Measurements from ENCODE around the gene IFTAP. TPM values are rescaled to one million over a fixed set of nuclear protein-coding genes. Genes with fewer than 3 reads are reported as not detected.
A peak's percentile ranks its signal among the peaks of the same experiment; 100 is the strongest.

Gene IFTAP
- total and polyA plus RNA-seq, 10 of the 15 experiments (the other 5 are each of a cell fraction or from before 2014, with no cell fraction given) = 0.32 to 1.0 (median 0.63) TPM; not detected in 2

DNA sequence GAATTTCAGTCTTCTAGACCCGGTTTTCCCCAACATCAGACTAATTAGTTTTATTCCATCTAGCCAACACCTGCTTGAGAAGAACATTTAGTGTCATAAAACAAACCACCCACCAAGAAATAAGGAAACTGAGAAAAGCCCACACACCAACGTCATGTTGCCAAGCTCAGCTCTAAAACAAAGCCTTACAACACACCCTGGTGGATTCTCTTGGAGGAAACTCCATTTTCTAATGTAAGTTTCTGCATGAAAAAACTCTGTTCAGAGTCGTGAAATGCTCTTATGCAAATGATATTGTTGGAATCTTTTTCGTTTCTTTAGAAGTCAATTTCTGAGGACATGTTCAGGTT, 108.7 kb downstream of the IFTAP start:
- WGBS (ENCODE audit: insufficient coverage, insufficient replicate concordance, low lambda C conversion rate, missing lambda C conversion rate) = 0% methylated on average over 4 of the region's 4 CpGs
- RAD21 ChIA-PET (ENCODE audit: unreplicated experiment) = interaction anchor here (0.7 to 3.6 kb wide), 7 partner anchors 25 to 139 kb away, joined by 3 to 59 read pairs (median 6); no protein-coding TSS in a partner anchor
- SMC1A ChIA-PET (ENCODE audit: uncharacterized antibody, unreplicated experiment) = interaction anchor here (0.9 to 3.9 kb wide), 10 partner anchors 8 to 139 kb away, joined by 3 to 66 read pairs (median 4); no protein-coding TSS in a partner anchor
- peaks cover 5% of the 10 kb centered on the region; the same call in 1 of the 2 replicates for H3K4me1 ChIP-seq (ENCODE audit: control insufficient read depth, insufficient read depth, low read length)
- no peak overlapping the region for H3K9ac ChIP-seq (ENCODE audit: control insufficient read depth, insufficient read depth, low read length)
- H3K27me3 ChIP-seq (replicated peaks in 1 of 2; ENCODE audit: control insufficient read depth in 2 of 2, insufficient read depth in 2 of 2, low read length in 1 of 2) = no peaks in the 10 kb centered on the region
- H2AFZ ChIP-seq (ENCODE audit: control insufficient read depth, low read depth, low read length) = peak overlapping the region; percentile 36
- H4K20me1 ChIP-seq (ENCODE audit: control insufficient read depth, insufficient read depth) = no peaks in the 10 kb centered on the region
- CTCF ChIA-PET = interaction anchor here (0.6 to 7.2 kb wide), 16 partner anchors 8 to 411 kb away, joined by 3 to 197 read pairs (median 4); no protein-coding TSS in a partner anchor
- no peaks in the 10 kb centered on the region for H3K36me3 ChIP-seq (ENCODE audit: control insufficient read depth in 2 of 2, insufficient read depth in 2 of 2, low read length in 1 of 2)
- H3K79me2 ChIP-seq (ENCODE audit: control insufficient read depth, insufficient read depth, low read length) = no peaks in the 10 kb centered on the region
- intact Hi-C loops (cut with micrococcal nuclease; ENCODE audit: unreplicated experiment) = loop anchor here (2.0 kb wide), 1 partner anchor 116 kb away; no protein-coding TSS in a partner anchor
- POLR2A ChIA-PET = no interaction called here
- in situ Hi-C loops (cut with MboI) = no loop called here
- no TSS peak for BruUV-seq (replicated peaks)
- FAIRE-seq = no peak
- DNase-seq (ENCODE audit: low read depth, low spot score) = no peak
- no peaks in the 10 kb centered on the region for H3K9me3 ChIP-seq (replicated peaks; ENCODE audit: control insufficient read depth, insufficient read depth, low read length)
- peak; percentile 82 for ATAC-seq
- H3K4me3 ChIP-seq = no peak overlapping the region
- H3K4me2 ChIP-seq (ENCODE audit: control insufficient read depth, insufficient read depth) = peak overlapping the region; percentile 51; the same call in 1 of the 2 replicates
- H3K27ac ChIP-seq (ENCODE audit: control insufficient read depth, insufficient read depth) = no peak overlapping the region
- TF ChIP-seq TCF12 (IDR thresholded peaks at IDR 0.05; ENCODE audit: low read depth, low read length) (0 out of 2 replicates have a peak, but pooled peaks have one; percentile 54), NFXL1 (IDR thresholded peaks at IDR 0.05; ENCODE audit: borderline replicate concordance) (no peak), CHD2 (IDR thresholded peaks at IDR 0.05; ENCODE audit: borderline replicate concordance, low read depth, low read length) (0 out of 2 replicates have a peak, but pooled peaks have one; percentile 23), BCL11A (IDR thresholded peaks at IDR 0.05; ENCODE audit: low read depth, low read length) (peak; percentile 70), PRDM15 (CRISPR knock-in tag; IDR thresholded peaks at IDR 0.05) (no peak), JUNB (IDR thresholded peaks at IDR 0.05) (0 out of 2 replicates have a peak, but pooled peaks have one; percentile 34), TCF3 (IDR thresholded peaks at IDR 0.05; ENCODE audit: borderline replicate concordance, insufficient read depth, low read depth, low read length) (no peak), CHD1 (IDR thresholded peaks at IDR 0.05; ENCODE audit: low read depth, low read length) (no peak), HSF1 (IDR thresholded peaks at IDR 0.05; ENCODE audit: low read depth, low read length) (no peak), ZNF207 (IDR thresholded peaks at IDR 0.05; ENCODE audit: borderline replicate concordance) (no peak), STAT1 (conservative IDR thresholded peaks at IDR 0.05) (no peak), NR2C2 (IDR thresholded peaks at IDR 0.05; ENCODE audit: borderline replicate concordance, control insufficient read depth, insufficient read length, low read depth) (no peak), CREB1 (IDR thresholded peaks at IDR 0.05; ENCODE audit: low read depth) (peak; percentile 31; the same call in 1 of the 2 replicates), SIX5 (IDR thresholded peaks at IDR 0.05; ENCODE audit: low read depth, low read length, severe bottlenecking) (no peak), RUNX3 (IDR thresholded peaks at IDR 0.05; ENCODE audit: low read length) (0 out of 2 replicates have a peak, but pooled peaks have one; percentile 3), POLR2AphosphoS5 (IDR thresholded peaks at IDR 0.05; ENCODE audit: low read length) (no peak), FOXK2 (IDR thresholded peaks at IDR 0.05) (no peak), CTCF (IDR thresholded peaks at IDR 0.05 in 2 of 3, conservative IDR thresholded peaks at IDR 0.05 in 1 of 3; ENCODE audit: control insufficient read depth in 2 of 3, extremely low read depth in 1 of 3, insufficient read depth in 1 of 3, low read depth in 3 of 3, low read length in 3 of 3) (0 out of 6 replicates have a peak, but pooled peaks of 1 of the 3 experiments have one; percentile 4), MTA2 (IDR thresholded peaks at IDR 0.05; ENCODE audit: low read depth) (no peak)
